HEK293T (cell line): Measurements from ENCODE around the gene PRIM2.
A peak's percentile ranks its signal among the peaks of the same experiment; 100 is the strongest.
"Not testable (repeated sequence)": the region's sequence is repeated elsewhere in the genome, so short reads cannot be mapped to it uniquely, and the experiment has no call there.

Experiments
- CTCF ChIA-PET: fragments of 350-600 bp; formaldehyde crosslinking; extraction: SDS; loops from one replicate; lab custom pipeline; 2021; ENCODE audit warnings: antibody characterized with exemption, inconsistent platforms; lab: Yijun Ruan, JAX
- POLR2A ChIA-PET: fragments of 350-600 bp; formaldehyde crosslinking; extraction: SDS; loops from one replicate; lab custom pipeline; 2020; ENCODE audit warnings: antibody characterized with exemption, inconsistent platforms; lab: Yijun Ruan, JAX
- DNase-seq: peaks from one replicate; pipeline ENCODE4 v3.0.0; 2012; ENCODE audit warnings: mixed read lengths; ENCODE audit errors: extremely low spot score
- ARNT ChIP-seq: fragments of 450-650 bp; IDR thresholded peaks from 2 replicates; pipeline ENCODE4 v1.6.1; 2017; ENCODE audit warnings: mild to moderate bottlenecking
- BHLHE40 ChIP-seq: fragments of 450-650 bp; IDR thresholded peaks from 2 replicates; pipeline ENCODE4 v1.6.1; 2016; ENCODE audit warnings: mild to moderate bottlenecking, moderate library complexity, borderline replicate concordance
- CTBP1 ChIP-seq: fragments of 450-650 bp; IDR thresholded peaks from 2 replicates; pipeline ENCODE4 v1.6.1; 2016; ENCODE audit warnings: borderline replicate concordance
- ELF4 ChIP-seq: fragments of 450-650 bp; IDR thresholded peaks from 2 replicates; pipeline ENCODE4 v1.6.1; 2017; ENCODE audit warnings: antibody characterized with exemption
- FOXA1 ChIP-seq: fragments of 450-650 bp; IDR thresholded peaks from 2 replicates; pipeline ENCODE4 v1.6.1; 2016; ENCODE audit warnings: mild to moderate bottlenecking
- FOXK2 ChIP-seq: fragments of 450-650 bp; IDR thresholded peaks from 2 replicates; pipeline ENCODE4 v1.6.1; 2016; ENCODE audit warnings: mild to moderate bottlenecking
- FOXM1 ChIP-seq: fragments of 450-650 bp; IDR thresholded peaks from 2 replicates; pipeline ENCODE4 v1.6.1; 2017; ENCODE audit warnings: mild to moderate bottlenecking, borderline replicate concordance
- HDGF ChIP-seq: fragments of 450-650 bp; IDR thresholded peaks from 2 replicates; pipeline ENCODE4 v1.6.1; 2017; ENCODE audit warnings: antibody characterized with exemption, borderline replicate concordance
- L3MBTL2 ChIP-seq: fragments of 450-650 bp; conservative IDR thresholded peaks from 2 replicates; pipeline ENCODE4 v1.6.1; 2016; ENCODE audit warnings: mild to moderate bottlenecking
- LEF1 ChIP-seq: fragments of 450-650 bp; IDR thresholded peaks from 2 replicates; pipeline ENCODE4 v1.6.1; 2017; ENCODE audit warnings: mild to moderate bottlenecking, borderline replicate concordance
- NFRKB ChIP-seq: fragments of 450-650 bp; IDR thresholded peaks from 2 replicates; pipeline ENCODE4 v1.6.1; 2016; ENCODE audit warnings: mild to moderate bottlenecking, moderate library complexity
- PKNOX1 ChIP-seq: fragments of 450-650 bp; IDR thresholded peaks from 2 replicates; pipeline ENCODE4 v1.6.1; 2016
- SP1 ChIP-seq: fragments of 450-650 bp; IDR thresholded peaks from 2 replicates; pipeline ENCODE4 v1.6.1; 2017
- SUZ12 ChIP-seq: fragments of 450-650 bp; IDR thresholded peaks from 2 replicates; pipeline ENCODE4 v1.6.1; 2016; ENCODE audit warnings: mild to moderate bottlenecking
- TARDBP ChIP-seq: fragments of 450-650 bp; IDR thresholded peaks from 2 replicates; pipeline ENCODE4 v1.6.1; 2016
- ZNF384 ChIP-seq: fragments of 450-650 bp; IDR thresholded peaks from 2 replicates; pipeline ENCODE4 v1.6.1; 2016

The PRIM2 gene

GRCh38 chr6:57374764-57375163 is 57.3 kb downstream of the PRIM2 start:
- POLR2A ChIA-PET, DNase-seq, CTCF ChIA-PET: not testable (repeated sequence)

- DNase-seq, CTCF ChIA-PET, POLR2A ChIA-PET: not testable (repeated sequence)
Observed at GRCh38 chr6:57376083-57376482, 58.7 kb downstream of the PRIM2 start.

- POLR2A ChIA-PET, CTCF ChIA-PET, DNase-seq: not testable (repeated sequence)
Observed at GRCh38 chr6:57389038-57389592, 71.7 kb downstream of the PRIM2 start.

- DNase-seq, CTCF ChIA-PET, POLR2A ChIA-PET: not testable (repeated sequence)
Observed at GRCh38 chr6:57390818-57391217, 73.4 kb downstream of the PRIM2 start.

GRCh38 chr6:57392047-57392446 is 74.6 kb downstream of the PRIM2 start:
- DNase-seq, POLR2A ChIA-PET, CTCF ChIA-PET: not testable (repeated sequence)

GRCh38 chr6:57419341-57419740 is 101.9 kb downstream of the PRIM2 start:
- POLR2A ChIA-PET, DNase-seq, CTCF ChIA-PET: not testable (repeated sequence)

- TF ChIP-seq NFRKB = no peak
- TF ChIP-seq FOXA1 = no peak
- TF ChIP-seq BHLHE40 = no peak
- TF ChIP-seq HDGF = no peak
- no peak for TF ChIP-seq L3MBTL2
- TF ChIP-seq CTBP1 = no peak
- TF ChIP-seq ARNT = no peak
- TF ChIP-seq LEF1 = no peak
- TF ChIP-seq TARDBP = no peak
- no peak for TF ChIP-seq ZNF384
- TF ChIP-seq FOXM1 = no peak
- no peak for TF ChIP-seq SUZ12
- no peak for TF ChIP-seq SP1
- ChIA-PET CTCF (no interaction called here), POLR2A (no interaction called here)
- no peak for DNase-seq
Observed at GRCh38 chr6:57421503-57421902, 104.1 kb downstream of the PRIM2 start.

GRCh38 chr6:57423468-57423867 is 106.0 kb downstream of the PRIM2 start:
- POLR2A ChIA-PET = no interaction called here
- CTCF ChIA-PET = no interaction called here
- TF ChIP-seq L3MBTL2 = no peak
- TF ChIP-seq ZNF384 = no peak
- TF ChIP-seq SUZ12 = no peak
- TF ChIP-seq LEF1 = no peak
- TF ChIP-seq ELF4 = no peak
- no peak for TF ChIP-seq BHLHE40
- TF ChIP-seq ARNT = no peak
- no peak for TF ChIP-seq SP1
- no peak for TF ChIP-seq FOXA1
- no peak for TF ChIP-seq TARDBP
- no peak for TF ChIP-seq FOXM1
- no peak for TF ChIP-seq FOXK2
- TF ChIP-seq CTBP1 = no peak
- no peak for TF ChIP-seq HDGF
- TF ChIP-seq NFRKB = no peak
- TF ChIP-seq PKNOX1 = no peak
- DNase-seq = peak; percentile 8

GRCh38 chr6:57431742-57432141 is 114.3 kb downstream of the PRIM2 start:
- POLR2A ChIA-PET, DNase-seq, CTCF ChIA-PET: not testable (repeated sequence)

- POLR2A ChIA-PET = no interaction called here
- no peak for DNase-seq
- no peak for TF ChIP-seq FOXK2
- no peak for TF ChIP-seq ZNF384
- no peak for TF ChIP-seq TARDBP
- TF ChIP-seq ARNT = no peak
- TF ChIP-seq LEF1 = no peak
- CTCF ChIA-PET = no interaction called here
Observed at GRCh38 chr6:57432157-57432556, 114.7 kb downstream of the PRIM2 start.
